HL-60 (cell line): ENCODE measurements around the gene PLS3.

ENCODE experiments used
- DNase-seq, 2 experiments: peaks; one replicate each; pipeline ENCODE4 v3.0.0-alpha.2; 2010 to 2020; ENCODE audit warnings: low read depth in 1 of 2, low spot score in 1 of 2
- H3K27ac ChIP-seq: fragments of 250-450 bp; sonication (Bioruptor Pico); replicated peaks from 2 replicates; pipeline ENCODE4 v1.5.1; 2020; ENCODE audit warnings: mild to moderate bottlenecking, moderate library complexity
- H3K27me3 ChIP-seq: fragments of 250-450 bp; sonication (Bioruptor Pico); 2 replicates; pipeline ENCODE4 v1.5.1; 2021; ENCODE audit warnings: mild to moderate bottlenecking, moderate library complexity; ENCODE audit not compliant: insufficient read depth, poor library complexity, severe bottlenecking
- H3K4me3 ChIP-seq: replicated peaks from 2 replicates; pipeline ENCODE4 v1.5.1; 2011; ENCODE audit warnings: mild to moderate bottlenecking, control low read depth, low read length; ENCODE audit not compliant: insufficient read depth
- CTCF ChIP-seq: IDR thresholded peaks from one replicate; pipeline ENCODE4 v1.5.1; 2011; ENCODE audit warnings: low read length, control low read depth, inconsistent platforms; ENCODE audit not compliant: insufficient read depth
- GABPA ChIP-seq: IDR thresholded peaks from 2 replicates; pipeline ENCODE4 v1.6.1; 2012; ENCODE audit warnings: low read depth
- POLR2AphosphoS5 ChIP-seq: IDR thresholded peaks from 2 replicates; pipeline ENCODE4 v1.6.1; 2012; ENCODE audit warnings: low read depth
- REST ChIP-seq: IDR thresholded peaks from 2 replicates; pipeline ENCODE4 v1.6.1; 2012; ENCODE audit warnings: low read depth; ENCODE audit not compliant: insufficient replicate concordance
- SPI1 ChIP-seq: IDR thresholded peaks from 2 replicates; pipeline ENCODE4 v1.6.1; 2012; ENCODE audit warnings: low read depth, mild to moderate bottlenecking, borderline replicate concordance

Gene PLS3

GRCh38 chrX:115616943-115617563 is 56.1 kb downstream of the PLS3 start:
- Histone ChIP-seq H3K27me3 (no peaks in the 10 kb centered on the region), H3K27ac (no peak overlapping the region), H3K4me3 (no peak overlapping the region)
- DNase-seq = no peak
- TF ChIP-seq REST = no peak
- no peak for TF ChIP-seq SPI1
- no peak for TF ChIP-seq GABPA
- no peak for TF ChIP-seq CTCF
- no peak for TF ChIP-seq POLR2AphosphoS5

GRCh38 chrX:115622534-115622933 is 61.6 kb downstream of the PLS3 start:
- H3K27ac ChIP-seq = no peak overlapping the region
- TF ChIP-seq CTCF (no peak), REST (no peak), GABPA (no peak), POLR2AphosphoS5 (no peak), SPI1 (no peak)
- no peaks in the 10 kb centered on the region for H3K27me3 ChIP-seq
- no peak overlapping the region for H3K4me3 ChIP-seq
- no peak for DNase-seq

- TF ChIP-seq CTCF = no peak
- TF ChIP-seq SPI1 = no peak
- TF ChIP-seq GABPA = no peak
- TF ChIP-seq POLR2AphosphoS5 = no peak
- TF ChIP-seq REST = no peak
- DNase-seq = no peak
- Histone ChIP-seq H3K27me3 (no peaks in the 10 kb centered on the region), H3K27ac (no peak overlapping the region), H3K4me3 (no peak overlapping the region)
These were observed 63.9 kb downstream of the PLS3 start for GRCh38 chrX:115624916-115625315.
